GM18873 (cell line): ENCODE data around the gene PTPRC.
A peak's percentile ranks its signal among the peaks of the same experiment; 100 is the strongest.

ENCODE experiments used
- ATAC-seq: cut with Tn5 transposase; IDR thresholded peaks from one replicate; pipeline ENCODE4 v1.9.1; 2021; ENCODE audit warnings: mild to moderate bottlenecking, moderate library complexity, moderate number of reproducible peaks; ENCODE audit not compliant: unreplicated experiment, low FRiP score

The PTPRC gene

GRCh38 chr1:198620951-198621824 is 17.7 kb upstream of the PTPRC start:
- peak; percentile 76 for ATAC-seq

- no peak for ATAC-seq
Measured at GRCh38 chr1:198622001-198622400, 16.8 kb upstream of the PTPRC start.

- no peak for ATAC-seq
Measured at GRCh38 chr1:198623752-198624647, 14.8 kb upstream of the PTPRC start.

- no peak for ATAC-seq
Measured at GRCh38 chr1:198624648-198624980, 14.2 kb upstream of the PTPRC start.

- ATAC-seq = no peak
Measured at GRCh38 chr1:198627436-198628066, 11.3 kb upstream of the PTPRC start.

- ATAC-seq = no peak
Measured at GRCh38 chr1:198628067-198628455, 10.8 kb upstream of the PTPRC start.

- ATAC-seq = no peak
Measured at GRCh38 chr1:198629610-198630009, 9.2 kb upstream of the PTPRC start.

GRCh38 chr1:198630863-198631262 is 8.0 kb upstream of the PTPRC start:
- ATAC-seq = no peak

GRCh38 chr1:198631292-198631691 is 7.5 kb upstream of the PTPRC start:
- no peak for ATAC-seq

- no peak for ATAC-seq
Measured at GRCh38 chr1:198632007-198632406, 6.8 kb upstream of the PTPRC start.

GRCh38 chr1:198633675-198634121 is 5.1 kb upstream of the PTPRC start:
- no peak for ATAC-seq

- no peak for ATAC-seq
Measured at GRCh38 chr1:198635964-198636363, 2.9 kb upstream of the PTPRC start.

GRCh38 chr1:198636391-198636790 is 2.4 kb upstream of the PTPRC start:
- ATAC-seq = no peak

- no peak for ATAC-seq
Measured at GRCh38 chr1:198637157-198637556, 1.7 kb upstream of the PTPRC start.

- ATAC-seq = no peak
Measured at GRCh38 chr1:198637916-198638437, 863 bp upstream of the PTPRC start.

- peak; percentile 17 for ATAC-seq
Measured at GRCh38 chr1:198638441-198638840, 399 bp upstream of the PTPRC start.

- no peak for ATAC-seq
Measured at GRCh38 chr1:198639671-198640143, 867 bp downstream of the PTPRC start.

GRCh38 chr1:198640174-198640573 is 1.3 kb downstream of the PTPRC start:
- no peak for ATAC-seq

- peak; percentile 49 for ATAC-seq
Measured at GRCh38 chr1:198641501-198641900, 2.7 kb downstream of the PTPRC start.

GRCh38 chr1:198641966-198642668 is 3.3 kb downstream of the PTPRC start:
- ATAC-seq = no peak
